Fibroblast of the aortic adventitia (primary cell): ENCODE measurements around the gene DOCK9. TPM values are rescaled to one million over a fixed set of nuclear protein-coding genes. Genes with fewer than 3 reads are reported as not detected.

ENCODE experiments used
- DNase-seq: peaks from one replicate; pipeline ENCODE4 v3.0.0-alpha.2; 2010; ENCODE audit warnings: low read depth
- H3K4me3 ChIP-seq: 2 replicates; pipeline ENCODE4 v1.5.1; 2011; ENCODE audit warnings: low read depth, mild to moderate bottlenecking, control low read depth, low read length, moderate library complexity
- total RNA-seq: library from RNA; depleted of rRNA; stranded (reverse); fragments of >200 nt; gene quantifications from 2 replicates; pipeline ENCODE4 v1.2.3, GENCODE V29; 2012; ENCODE audit warnings: low replicate concordance
- TF ChIP-seq, protein P1 (sequence below): IDR thresholded peaks from 2 replicates; pipeline ENCODE4 v1.5.1; 2011; ENCODE audit warnings: mild to moderate bottlenecking, low read length, control low read depth, inconsistent platforms; ENCODE audit not compliant: insufficient read depth

The DOCK9 gene
- total RNA-seq, 1 donor: 28.1 TPM

DNA sequence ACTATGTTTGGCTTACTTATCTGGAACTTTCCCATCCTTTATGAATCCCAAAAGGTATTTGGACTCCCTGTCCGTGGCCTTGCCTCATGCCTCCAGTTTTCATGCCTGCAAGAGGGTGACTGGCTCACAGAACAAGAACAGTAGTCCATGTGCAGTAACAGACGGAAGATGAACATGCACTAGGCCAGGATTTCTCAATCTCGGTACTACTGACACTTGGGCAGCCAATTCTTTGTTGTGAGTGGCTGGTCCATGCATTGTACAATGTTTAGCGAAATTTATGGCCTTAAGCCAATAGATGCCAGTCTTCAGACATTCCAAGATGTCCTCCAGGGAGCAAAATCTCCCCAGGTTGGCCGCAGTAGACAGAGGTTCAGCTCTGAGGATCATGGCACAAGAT, 61.9 kb downstream of the DOCK9 start:
- no peak overlapping the region for H3K4me3 ChIP-seq
- DNase-seq: no peak
- TF ChIP-seq, protein P1, sequence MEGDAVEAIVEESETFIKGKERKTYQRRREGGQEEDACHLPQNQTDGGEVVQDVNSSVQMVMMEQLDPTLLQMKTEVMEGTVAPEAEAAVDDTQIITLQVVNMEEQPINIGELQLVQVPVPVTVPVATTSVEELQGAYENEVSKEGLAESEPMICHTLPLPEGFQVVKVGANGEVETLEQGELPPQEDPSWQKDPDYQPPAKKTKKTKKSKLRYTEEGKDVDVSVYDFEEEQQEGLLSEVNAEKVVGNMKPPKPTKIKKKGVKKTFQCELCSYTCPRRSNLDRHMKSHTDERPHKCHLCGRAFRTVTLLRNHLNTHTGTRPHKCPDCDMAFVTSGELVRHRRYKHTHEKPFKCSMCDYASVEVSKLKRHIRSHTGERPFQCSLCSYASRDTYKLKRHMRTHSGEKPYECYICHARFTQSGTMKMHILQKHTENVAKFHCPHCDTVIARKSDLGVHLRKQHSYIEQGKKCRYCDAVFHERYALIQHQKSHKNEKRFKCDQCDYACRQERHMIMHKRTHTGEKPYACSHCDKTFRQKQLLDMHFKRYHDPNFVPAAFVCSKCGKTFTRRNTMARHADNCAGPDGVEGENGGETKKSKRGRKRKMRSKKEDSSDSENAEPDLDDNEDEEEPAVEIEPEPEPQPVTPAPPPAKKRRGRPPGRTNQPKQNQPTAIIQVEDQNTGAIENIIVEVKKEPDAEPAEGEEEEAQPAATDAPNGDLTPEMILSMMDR: no peak

DNA sequence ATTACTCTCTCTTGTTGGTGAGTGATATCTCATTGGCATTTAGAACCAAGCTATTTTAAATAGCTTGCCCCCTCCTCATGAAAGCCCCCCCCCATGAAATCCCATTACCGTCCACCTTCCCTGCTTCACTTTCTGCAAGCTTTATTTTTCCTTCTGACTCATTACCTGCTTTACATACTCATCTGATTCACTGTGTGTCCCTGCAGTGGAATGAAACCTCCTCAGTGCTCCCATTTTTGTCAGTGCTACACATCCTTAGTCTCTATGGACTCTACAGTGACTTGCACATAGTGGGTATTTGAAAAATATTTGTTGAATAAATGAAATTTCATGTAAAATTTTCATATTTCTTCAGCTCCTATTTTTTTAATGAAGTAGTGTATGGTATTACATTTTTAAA, 62.3 kb downstream of the DOCK9 start:
- no peak overlapping the region for H3K4me3 ChIP-seq
- DNase-seq: no peak
- TF ChIP-seq, protein P1: no peak

DNA sequence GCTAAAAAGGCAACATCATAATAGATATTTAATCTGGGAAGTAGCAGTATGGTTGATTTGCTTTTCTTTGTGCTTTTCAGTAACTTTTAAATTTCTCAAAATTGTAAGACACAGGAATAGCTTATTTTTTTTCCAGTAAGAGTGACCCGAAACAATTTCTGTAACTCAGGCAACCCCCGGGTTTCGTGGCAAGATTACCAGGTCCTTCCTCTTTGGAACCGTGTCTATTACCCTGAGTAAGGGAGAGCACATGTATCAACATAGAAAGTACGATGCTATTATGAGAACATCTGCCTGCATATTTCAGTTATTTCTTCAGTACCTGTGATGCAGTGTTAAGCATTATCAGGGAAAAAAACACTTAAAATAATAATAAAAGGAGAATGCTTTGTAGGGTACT, 64.1 kb downstream of the DOCK9 start:
- DNase-seq: no peak
- H3K4me3 ChIP-seq: no peak overlapping the region
- TF ChIP-seq, protein P1: no peak

DNA sequence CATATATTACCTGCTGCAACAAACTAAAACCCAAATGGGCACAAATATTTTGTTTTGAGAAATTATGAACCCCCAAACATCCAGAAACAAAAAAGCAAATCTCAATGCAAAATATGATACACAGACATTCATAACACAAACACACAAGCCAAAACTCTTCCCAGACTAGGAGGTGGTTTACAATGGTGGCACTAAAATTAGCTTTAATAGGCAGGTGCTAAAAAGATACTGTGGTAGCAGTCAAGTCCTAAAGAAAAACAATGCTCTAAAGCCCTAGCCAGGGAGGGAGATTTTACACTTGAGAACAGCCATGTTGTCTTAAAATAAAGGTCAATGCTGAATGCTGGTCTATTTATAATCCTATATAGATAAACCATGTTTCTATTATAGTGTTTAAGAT, 65.0 kb downstream of the DOCK9 start:
- H3K4me3 ChIP-seq: no peak overlapping the region
- no peak for DNase-seq
- TF ChIP-seq, protein P1: no peak

DNA sequence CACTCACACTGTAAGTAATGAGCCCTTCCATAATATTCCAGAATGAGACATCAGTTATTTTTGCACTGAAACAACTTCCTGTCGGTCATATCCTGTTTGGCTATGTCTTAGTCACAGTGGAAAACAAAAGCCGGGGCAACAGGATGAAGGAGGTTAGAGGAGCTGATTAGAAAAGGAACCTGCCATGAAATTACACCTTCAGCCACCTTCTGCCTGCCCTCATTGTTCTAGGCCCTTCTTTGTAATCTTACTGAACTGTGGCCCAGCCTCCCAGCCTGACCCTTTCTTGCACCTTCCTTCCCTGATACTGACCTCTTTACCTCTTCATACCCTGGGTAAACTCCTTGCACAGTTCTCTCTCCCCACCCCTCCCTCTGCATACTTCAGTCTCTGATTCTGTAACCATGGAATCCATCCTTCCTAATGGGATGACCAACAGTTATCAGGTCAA, 67.3 kb downstream of the DOCK9 start:
- no peak overlapping the region for H3K4me3 ChIP-seq
- DNase-seq: peak; percentile 64
- TF ChIP-seq, protein P1: no peak

DNA sequence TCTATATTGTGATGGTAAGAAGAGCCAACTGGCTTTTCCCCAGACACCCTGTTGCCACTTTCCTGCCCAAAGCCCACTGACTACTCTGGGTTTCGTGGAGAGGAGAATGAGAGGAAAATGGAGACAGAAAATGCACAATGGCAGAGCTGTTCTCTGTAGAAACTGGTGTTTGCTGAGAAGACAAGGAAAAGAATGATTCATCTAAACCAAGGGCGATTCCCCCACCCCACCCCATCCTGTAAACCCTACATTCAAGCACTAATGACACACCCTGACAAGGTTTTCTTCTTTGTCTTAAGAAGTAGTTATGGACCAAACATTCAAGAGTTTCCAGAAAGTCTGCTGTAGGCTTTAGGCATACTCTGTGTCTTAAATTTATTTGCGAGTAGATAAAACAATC, 68.8 kb downstream of the DOCK9 start:
- TF ChIP-seq, protein P1: no peak
- peak; percentile 18 for DNase-seq
- H3K4me3 ChIP-seq: no peak overlapping the region
